Epithelial cell of esophagus (primary cell): ENCODE measurements around the gene SMARCA1.

ENCODE experiments used
- DNase-seq: peaks from one replicate; pipeline ENCODE4 v3.0.0; 2010; ENCODE audit warnings: low read depth
- H3K4me3 ChIP-seq: 2 replicates; pipeline ENCODE4 v1.5.1; 2011; ENCODE audit warnings: mild to moderate bottlenecking, low read length, control low read depth
- TF ChIP-seq, protein P1 (sequence below): IDR thresholded peaks from 2 replicates; pipeline ENCODE4 v1.5.1; 2011; ENCODE audit warnings: low read depth, mild to moderate bottlenecking, low read length, control low read depth, inconsistent platforms; ENCODE audit not compliant: insufficient read depth; ENCODE audit errors: missing control alignments

SMARCA1 gene

GRCh38 chrX:129530410-129530809 is 7.1 kb upstream of the SMARCA1 start:
- TF ChIP-seq, protein P1, sequence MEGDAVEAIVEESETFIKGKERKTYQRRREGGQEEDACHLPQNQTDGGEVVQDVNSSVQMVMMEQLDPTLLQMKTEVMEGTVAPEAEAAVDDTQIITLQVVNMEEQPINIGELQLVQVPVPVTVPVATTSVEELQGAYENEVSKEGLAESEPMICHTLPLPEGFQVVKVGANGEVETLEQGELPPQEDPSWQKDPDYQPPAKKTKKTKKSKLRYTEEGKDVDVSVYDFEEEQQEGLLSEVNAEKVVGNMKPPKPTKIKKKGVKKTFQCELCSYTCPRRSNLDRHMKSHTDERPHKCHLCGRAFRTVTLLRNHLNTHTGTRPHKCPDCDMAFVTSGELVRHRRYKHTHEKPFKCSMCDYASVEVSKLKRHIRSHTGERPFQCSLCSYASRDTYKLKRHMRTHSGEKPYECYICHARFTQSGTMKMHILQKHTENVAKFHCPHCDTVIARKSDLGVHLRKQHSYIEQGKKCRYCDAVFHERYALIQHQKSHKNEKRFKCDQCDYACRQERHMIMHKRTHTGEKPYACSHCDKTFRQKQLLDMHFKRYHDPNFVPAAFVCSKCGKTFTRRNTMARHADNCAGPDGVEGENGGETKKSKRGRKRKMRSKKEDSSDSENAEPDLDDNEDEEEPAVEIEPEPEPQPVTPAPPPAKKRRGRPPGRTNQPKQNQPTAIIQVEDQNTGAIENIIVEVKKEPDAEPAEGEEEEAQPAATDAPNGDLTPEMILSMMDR: no peak
- no peak overlapping the region for H3K4me3 ChIP-seq
- no peak for DNase-seq

DNA sequence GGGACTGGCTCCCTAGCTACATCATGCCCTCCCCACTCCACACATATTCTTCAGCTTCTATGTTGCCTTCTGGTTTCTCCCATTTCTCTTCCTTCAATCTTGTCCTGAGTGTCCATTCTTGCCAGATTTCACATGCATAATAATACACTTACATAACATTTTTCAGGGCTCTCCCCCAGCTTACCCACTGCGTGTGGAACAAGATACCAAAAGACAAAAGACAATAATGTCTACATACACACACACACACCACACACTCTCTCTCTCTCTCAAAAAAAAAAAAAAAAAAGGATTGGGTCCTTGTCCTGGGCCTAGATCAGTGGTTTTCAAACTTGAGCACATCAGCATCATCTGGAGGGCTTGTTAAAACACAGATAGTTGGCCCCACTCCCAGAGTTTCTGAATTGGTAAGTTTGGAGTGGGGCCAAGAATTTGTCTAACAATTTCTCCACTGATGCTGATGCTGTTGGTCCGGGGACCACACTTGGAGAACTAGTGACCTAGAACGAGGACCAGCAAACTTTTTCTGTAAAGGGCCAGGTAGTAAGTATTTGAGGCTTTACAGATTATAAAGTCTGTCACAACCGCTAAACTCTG is 6.5 kb upstream of the SMARCA1 start:
- DNase-seq: peak; percentile 57
- TF ChIP-seq, protein P1: no peak
- H3K4me3 ChIP-seq: no peak overlapping the region

DNA sequence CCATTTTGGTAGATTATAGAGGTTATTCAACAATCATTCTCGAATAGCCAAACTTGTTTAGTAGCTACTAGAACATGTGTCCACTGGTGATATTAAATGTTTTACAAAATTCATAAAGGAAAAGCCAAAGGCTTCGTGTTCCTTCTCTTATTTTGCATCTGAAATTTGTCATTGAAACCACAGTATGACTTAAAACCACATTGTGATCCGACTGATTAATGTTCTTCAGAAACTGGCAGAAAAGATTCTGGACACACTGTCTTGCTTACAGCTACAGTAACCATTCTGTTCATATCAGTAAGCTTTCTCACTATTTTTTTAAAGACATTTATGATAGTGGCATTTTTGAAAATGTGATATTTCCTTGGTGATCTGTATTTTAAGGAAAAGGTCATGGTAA is 2.6 kb upstream of the SMARCA1 start:
- no peak for DNase-seq
- no peak overlapping the region for H3K4me3 ChIP-seq
- TF ChIP-seq, protein P1: no peak

DNA sequence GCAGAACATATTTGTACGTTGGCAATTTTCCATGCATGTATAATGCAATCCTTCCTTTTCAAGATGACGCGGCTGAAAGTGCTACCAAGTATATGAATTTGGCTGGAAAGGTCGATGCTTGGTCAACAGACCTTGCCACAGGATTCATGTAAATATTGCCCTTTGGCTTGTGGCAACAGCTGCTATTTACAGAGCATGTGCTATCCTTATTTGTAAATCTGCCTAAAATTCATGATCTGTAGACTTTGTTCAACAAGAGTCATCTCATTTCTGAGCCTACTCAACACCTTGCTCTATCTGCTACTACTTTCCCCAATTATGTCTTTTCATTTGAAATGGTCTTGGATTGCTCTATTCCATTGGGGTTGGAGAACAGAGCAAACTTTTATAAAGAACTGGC is 1.9 kb upstream of the SMARCA1 start:
- TF ChIP-seq, protein P1: no peak
- no peak for DNase-seq
- no peak overlapping the region for H3K4me3 ChIP-seq

- H3K4me3 ChIP-seq: no peak overlapping the region
- TF ChIP-seq, protein P1: no peak
- DNase-seq: no peak
Observed at GRCh38 chrX:129524250-129524850, 1.1 kb upstream of the SMARCA1 start.

GRCh38 chrX:129522184-129523078 is 859 bp downstream of the SMARCA1 start:
- peak overlapping the region; percentile 51 for H3K4me3 ChIP-seq

More at GRCh38 chrX:129522184-129523078, 859 bp downstream of the SMARCA1 start:
- TF ChIP-seq, protein P1: peak; percentile 8
- peak; percentile 47 for DNase-seq
